Stimulated activated CD4-positive, alpha-beta T cell treated with anti-CD3 and anti-CD28 coated beads, Interleukin-15, amount 100 ng/mL, for 24 hours (primary cell): ENCODE data around the gene IGSF9B.

ENCODE experiments used
- DNase-seq: peaks from one replicate; pipeline ENCODE4 v3.0.0-alpha.2; 2020

The IGSF9B gene

DNA sequence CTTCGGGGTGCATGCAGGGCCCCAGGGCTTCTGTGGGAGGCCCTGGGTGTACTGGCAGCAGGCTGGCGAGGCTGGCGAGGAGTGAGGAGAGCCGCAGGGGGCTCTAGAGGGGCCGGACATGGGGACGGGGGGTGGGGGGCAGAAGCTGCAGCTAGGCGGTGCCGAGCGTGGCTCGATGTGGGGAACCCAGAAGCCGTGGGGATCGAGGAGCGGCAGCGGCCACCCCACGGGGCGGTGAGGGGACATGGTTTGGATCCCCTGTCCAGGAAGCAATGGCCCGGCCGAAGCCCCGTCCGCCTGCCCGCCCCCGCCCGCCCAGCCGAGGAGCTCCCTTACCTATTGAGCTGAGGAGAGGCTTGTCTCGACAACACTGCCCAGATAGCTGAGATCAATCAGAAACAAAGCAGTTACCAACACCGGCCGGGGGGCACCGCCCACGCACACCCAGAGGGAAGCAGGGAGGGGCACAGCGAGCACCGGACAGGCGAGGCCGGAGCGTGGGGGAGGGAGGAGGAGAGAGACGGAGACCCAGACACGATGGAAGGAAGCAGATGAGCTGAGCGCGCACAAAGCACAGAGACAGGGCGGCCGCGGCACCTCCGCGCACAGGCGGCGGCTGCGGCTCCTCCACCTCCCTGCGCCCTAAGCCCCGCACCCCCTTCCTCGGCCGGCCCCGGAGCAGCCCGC lies 38.7 kb downstream of the IGSF9B start:
- DNase-seq: no peak

- DNase-seq: no peak
These were observed 39.9 kb downstream of the IGSF9B start for GRCh38 chr11:133916784-133917440.

DNA sequence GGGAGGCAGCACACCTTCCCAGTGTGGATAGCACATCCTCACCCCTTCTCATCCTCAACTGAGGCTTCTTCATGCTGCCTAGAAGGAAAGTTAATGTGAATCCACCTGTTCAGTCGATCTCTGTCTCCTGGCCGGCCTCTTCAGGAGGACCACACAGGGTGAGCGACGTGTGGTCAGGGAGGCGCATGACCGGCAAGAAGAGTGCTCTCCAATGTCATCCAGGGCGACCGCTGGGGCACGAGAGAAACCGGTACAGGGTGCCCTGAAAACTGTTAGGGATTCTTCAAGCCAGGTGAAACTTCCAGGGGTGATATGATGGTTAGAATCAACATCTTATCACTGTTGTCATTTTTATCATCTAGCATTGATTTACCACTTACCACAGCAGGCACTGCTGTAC lies 43.0 kb downstream of the IGSF9B start:
- no peak for DNase-seq

DNA sequence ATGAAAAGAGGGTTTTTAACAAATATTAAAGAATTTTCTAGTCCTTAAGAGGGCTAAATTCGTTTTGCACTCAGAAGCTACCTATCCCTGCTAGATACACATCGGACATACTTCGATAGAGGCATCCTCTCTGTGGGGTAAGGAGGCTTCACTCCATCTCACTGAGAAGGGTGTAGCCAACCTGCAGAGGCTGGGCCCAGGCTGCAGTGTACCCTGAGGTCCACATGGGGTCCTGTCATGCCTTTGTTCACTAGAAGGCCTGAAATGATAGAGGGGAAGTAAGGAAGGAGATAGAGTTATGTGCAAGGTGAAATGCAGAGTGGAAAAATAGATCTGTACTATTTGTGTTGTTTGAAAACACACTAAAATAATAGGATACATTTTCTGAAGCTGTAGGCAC lies 45.6 kb downstream of the IGSF9B start:
- no peak for DNase-seq

GRCh38 chr11:133910101-133910500 lies 46.7 kb downstream of the IGSF9B start:
- no peak for DNase-seq

DNA sequence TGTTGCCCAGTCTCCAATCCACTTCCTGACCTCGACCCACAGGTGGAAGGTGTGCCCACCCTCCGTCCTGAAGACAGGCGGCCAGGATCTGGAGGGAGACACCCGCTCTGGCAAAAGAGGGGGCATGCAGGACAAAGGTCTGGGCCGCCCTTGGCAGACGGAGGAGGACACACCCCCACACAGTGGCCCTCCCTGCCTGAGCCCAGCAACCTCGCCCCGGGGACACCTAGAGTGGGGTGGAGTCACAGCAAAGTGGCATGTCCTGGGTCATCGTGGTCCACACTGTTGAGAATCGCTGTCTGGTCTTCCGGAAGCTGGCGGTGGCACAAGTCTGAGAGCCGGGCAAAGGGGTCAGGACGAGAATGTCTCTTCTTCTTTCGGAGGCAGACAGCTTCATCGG lies 47.9 kb downstream of the IGSF9B start:
- no peak for DNase-seq

DNA sequence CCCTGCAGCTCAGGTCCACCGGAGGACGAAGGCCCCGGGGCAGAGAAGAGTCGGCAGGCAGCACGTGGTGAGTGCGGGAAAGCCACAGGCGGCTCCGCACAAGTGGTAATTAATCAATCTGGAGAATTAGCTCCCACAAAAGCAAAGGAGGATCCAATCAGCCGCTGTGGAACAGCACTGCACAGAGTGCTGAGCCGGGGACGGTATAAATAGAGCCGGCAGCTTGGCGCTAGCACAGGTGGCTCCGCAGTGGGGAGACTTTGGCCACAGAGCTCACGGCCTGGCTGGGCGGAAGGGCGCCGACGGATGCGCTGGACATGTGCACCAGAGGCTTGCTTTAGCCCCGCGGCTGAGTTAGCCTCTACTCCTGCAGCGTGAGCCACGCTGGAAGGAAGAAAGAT lies 48.9 kb downstream of the IGSF9B start:
- no peak for DNase-seq

GRCh38 chr11:133907216-133907615 lies 49.6 kb downstream of the IGSF9B start:
- no peak for DNase-seq

DNA sequence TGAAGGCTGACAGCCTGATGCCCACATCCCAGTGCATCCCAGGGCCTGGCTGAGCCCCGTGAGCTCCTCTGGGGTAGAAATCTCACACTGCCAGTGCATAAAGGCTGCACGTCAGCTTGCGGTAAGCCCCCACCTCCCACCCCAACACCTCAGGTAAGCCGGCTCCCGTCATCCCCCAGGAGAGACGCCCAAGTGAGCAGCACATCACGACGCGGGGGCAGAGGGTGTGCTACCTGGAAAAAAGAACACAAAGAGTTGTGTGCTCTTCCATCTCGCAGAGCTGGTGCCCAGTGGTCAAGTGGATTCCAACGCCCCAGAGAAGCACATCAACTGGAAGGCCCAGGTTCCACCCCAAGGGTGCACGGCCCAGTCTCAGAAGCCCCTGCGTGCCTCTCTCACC lies 50.0 kb downstream of the IGSF9B start:
- DNase-seq: no peak

- DNase-seq: no peak
These were observed 50.5 kb downstream of the IGSF9B start for GRCh38 chr11:133906241-133906640.

- DNase-seq: no peak
These were observed 51.1 kb downstream of the IGSF9B start for GRCh38 chr11:133905677-133906156.

- no peak for DNase-seq
These were observed 51.8 kb downstream of the IGSF9B start for GRCh38 chr11:133904818-133905515.

DNA sequence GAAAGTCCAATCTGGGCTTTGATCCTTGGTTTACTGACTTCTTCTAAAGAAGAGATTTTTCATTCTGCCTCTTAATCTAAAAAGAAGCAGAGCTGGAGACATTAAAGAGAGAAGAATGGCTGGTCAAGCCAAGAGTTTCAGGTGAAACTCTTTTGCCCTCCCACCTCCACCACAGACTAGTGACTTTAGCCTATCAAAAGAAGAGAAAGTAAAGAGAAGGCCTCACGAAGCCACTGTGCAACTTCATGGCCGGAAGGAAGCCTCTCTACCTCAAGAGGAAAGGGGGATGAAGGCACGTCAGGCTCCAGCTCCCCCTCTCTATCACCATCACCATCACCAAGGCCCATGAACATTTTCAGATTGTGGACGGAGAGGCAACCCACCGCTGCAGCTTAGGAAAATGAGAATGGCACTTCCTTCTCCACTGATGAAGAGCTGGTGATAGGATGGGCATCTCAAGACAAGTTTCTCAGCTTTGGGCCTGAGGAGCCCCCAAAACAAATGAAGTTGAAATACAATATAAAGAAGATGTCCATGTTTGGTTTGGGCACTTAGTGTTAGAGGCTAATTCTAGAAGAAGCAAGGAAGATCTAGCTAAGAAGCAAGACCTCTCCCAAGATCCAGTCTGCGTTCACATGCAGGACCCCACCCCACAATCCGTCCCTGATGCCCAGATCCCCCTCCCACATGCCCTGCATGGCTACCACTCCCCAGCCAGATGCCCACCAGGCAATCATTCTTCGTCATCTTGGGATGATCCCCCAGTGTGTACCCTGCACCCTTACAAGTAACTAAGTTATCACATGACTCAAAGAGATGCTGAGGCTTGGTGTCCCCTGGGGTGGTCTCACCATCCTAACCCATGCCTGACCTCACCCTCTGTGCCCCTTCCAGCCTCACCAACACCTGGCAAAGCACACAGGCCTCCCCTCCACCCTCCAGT lies 52.6 kb downstream of the IGSF9B start:
- no peak for DNase-seq

- DNase-seq: no peak
These were observed 53.7 kb downstream of the IGSF9B start for GRCh38 chr11:133903056-133903455.

GRCh38 chr11:133902506-133902905 lies 54.3 kb downstream of the IGSF9B start:
- no peak for DNase-seq

DNA sequence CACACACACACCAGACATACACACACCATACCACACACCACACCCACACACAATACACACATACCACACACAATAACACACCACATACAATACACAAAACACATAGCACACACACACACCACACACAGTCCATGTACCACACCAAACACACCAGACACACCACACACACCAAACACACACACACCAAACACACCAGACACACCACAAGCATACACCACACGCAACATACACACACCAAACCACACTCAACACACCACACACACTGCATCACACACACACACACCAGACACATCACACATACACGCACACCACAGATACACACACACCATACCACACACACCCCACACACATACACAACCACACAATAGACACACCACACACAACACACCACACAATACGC lies 54.8 kb downstream of the IGSF9B start:
- no peak for DNase-seq

GRCh38 chr11:133901316-133901715 lies 55.5 kb downstream of the IGSF9B start:
- no peak for DNase-seq

- DNase-seq: no peak
These were observed 56.3 kb downstream of the IGSF9B start for GRCh38 chr11:133900176-133901105.

GRCh38 chr11:133898770-133899115 lies 58.0 kb downstream of the IGSF9B start:
- DNase-seq: no peak

DNA sequence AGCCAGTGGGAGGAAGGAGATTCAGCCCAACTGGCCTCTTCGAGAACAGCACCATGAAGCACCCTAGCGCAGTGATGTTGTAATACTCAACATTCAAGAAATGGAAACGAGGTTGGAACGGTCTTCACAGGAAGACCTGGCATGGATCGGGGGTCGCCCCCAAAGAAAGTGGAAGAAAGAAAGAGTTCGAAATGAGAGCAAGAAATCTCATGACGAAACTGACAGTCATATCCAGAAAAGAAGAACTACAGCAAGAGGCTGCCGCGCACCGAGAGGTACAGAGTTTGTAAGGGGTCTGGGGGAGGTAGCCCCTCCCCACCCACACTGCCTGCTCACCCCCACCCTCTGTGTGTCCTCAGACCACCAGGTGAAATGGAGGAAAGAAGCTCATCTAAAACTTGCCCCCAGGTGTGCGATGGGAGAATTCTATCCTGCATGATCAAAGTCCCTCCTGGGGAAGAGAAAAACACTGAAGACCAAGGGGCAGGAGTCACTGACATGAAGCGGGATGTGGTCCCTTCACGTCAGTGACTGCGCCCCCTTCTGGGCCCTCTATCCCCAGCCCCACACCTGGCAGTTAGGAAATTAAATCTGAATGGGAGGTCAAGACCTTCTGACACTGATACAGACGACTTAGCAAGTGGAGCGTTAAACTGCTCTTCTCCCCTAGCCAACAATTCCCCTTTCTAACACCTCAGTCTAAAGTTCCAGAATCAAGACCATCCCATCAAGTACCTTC lies 58.6 kb downstream of the IGSF9B start:
- no peak for DNase-seq

DNA sequence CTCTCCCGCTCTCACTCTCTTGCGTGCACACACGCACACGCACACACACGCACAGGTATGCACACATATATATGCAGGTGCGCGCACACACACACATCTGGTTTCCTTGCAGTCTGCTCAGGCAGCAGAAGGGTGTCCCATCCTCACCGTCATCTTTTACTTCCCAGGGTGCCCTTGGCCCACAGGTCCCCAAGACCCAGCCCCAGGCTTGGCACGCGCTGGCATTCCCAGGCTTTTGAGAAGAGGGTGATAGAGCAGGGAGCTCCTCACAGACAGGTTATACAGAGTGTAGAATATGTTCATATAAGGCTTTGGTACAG lies 59.5 kb downstream of the IGSF9B start:
- no peak for DNase-seq
